Measurements from ENCODE around the gene PSIP1.

GRCh38 chr9:15444141-15444540 lies 66.6 kb downstream of the PSIP1 start:
- no peak for TF ChIP-seq CTCF (conservative IDR thresholded peaks at IDR 0.05)
- TF ChIP-seq ZFX (IDR thresholded peaks at IDR 0.05), result no peak
